Myocyte (in vitro differentiated cells): ENCODE results near the gene CCDC60. TPM values are rescaled to one million over a fixed set of nuclear protein-coding genes. Genes with fewer than 3 reads are reported as not detected.

Source experiments
- DNase-seq: peaks from one replicate; pipeline ENCODE4 v3.0.0-alpha.2; 2012; ENCODE audit warnings: low read depth
- total RNA-seq: library from RNA; depleted of rRNA; stranded (reverse); fragments of >200 nt; gene quantifications from 2 replicates; pipeline ENCODE4 v1.2.3, GENCODE V29; 2014

CCDC60 gene
- total RNA-seq, 1 donor from 2014 or later, result not detected

GRCh38 chr12:119512772-119513497, 178.4 kb downstream of the CCDC60 start:
- DNase-seq, result peak; percentile 60

GRCh38 chr12:119528241-119528640, 193.7 kb downstream of the CCDC60 start:
- peak; percentile 37 for DNase-seq

- no peak for DNase-seq
These were observed 205.9 kb downstream of the CCDC60 start for GRCh38 chr12:119540476-119540875.

- DNase-seq, result peak; percentile 76
These were observed 210.5 kb downstream of the CCDC60 start for GRCh38 chr12:119544765-119545625.

- no peak for DNase-seq
These were observed 211.8 kb downstream of the CCDC60 start for GRCh38 chr12:119546340-119546739.

GRCh38 chr12:119547001-119547400, 212.5 kb downstream of the CCDC60 start:
- DNase-seq, result peak; percentile 6

GRCh38 chr12:119556854-119557253, 222.3 kb downstream of the CCDC60 start:
- DNase-seq, result peak; percentile 3

- DNase-seq, result no peak
These were observed 230.9 kb downstream of the CCDC60 start for GRCh38 chr12:119565404-119565803.

GRCh38 chr12:119570771-119571170, 236.2 kb downstream of the CCDC60 start:
- no peak for DNase-seq

GRCh38 chr12:119573086-119573485, 238.6 kb downstream of the CCDC60 start:
- no peak for DNase-seq

GRCh38 chr12:119574255-119574654, 239.7 kb downstream of the CCDC60 start:
- DNase-seq, result no peak

- no peak for DNase-seq
These were observed 241.7 kb downstream of the CCDC60 start for GRCh38 chr12:119576118-119576810.

- DNase-seq, result no peak
These were observed 242.4 kb downstream of the CCDC60 start for GRCh38 chr12:119576915-119577314.

GRCh38 chr12:119578112-119578511, 243.6 kb downstream of the CCDC60 start:
- peak; percentile 49 for DNase-seq

- peak; percentile 13 for DNase-seq
These were observed 254.6 kb downstream of the CCDC60 start for GRCh38 chr12:119589097-119589496.

GRCh38 chr12:119589634-119590033, 255.1 kb downstream of the CCDC60 start:
- DNase-seq, result no peak

Other genes with a start within 250 kb of the CCDC60 start
- gene HSPB8, start 155.8 kb upstream of the CCDC60 start, total RNA-seq, result 237 and 326 TPM in 2 replicates